SH-SY5Y (cell line): ENCODE measurements around the gene SSR2.

ENCODE experiments used
- GATA2 ChIP-seq: IDR thresholded peaks from 2 replicates; pipeline ENCODE4 v1.6.1; 2011; ENCODE audit warnings: mild to moderate bottlenecking, low read depth, low read length
- GATA3 ChIP-seq: IDR thresholded peaks from 2 replicates; pipeline ENCODE4 v1.6.1; 2011; ENCODE audit warnings: low read depth, mild to moderate bottlenecking, low read length, moderate library complexity

DNA sequence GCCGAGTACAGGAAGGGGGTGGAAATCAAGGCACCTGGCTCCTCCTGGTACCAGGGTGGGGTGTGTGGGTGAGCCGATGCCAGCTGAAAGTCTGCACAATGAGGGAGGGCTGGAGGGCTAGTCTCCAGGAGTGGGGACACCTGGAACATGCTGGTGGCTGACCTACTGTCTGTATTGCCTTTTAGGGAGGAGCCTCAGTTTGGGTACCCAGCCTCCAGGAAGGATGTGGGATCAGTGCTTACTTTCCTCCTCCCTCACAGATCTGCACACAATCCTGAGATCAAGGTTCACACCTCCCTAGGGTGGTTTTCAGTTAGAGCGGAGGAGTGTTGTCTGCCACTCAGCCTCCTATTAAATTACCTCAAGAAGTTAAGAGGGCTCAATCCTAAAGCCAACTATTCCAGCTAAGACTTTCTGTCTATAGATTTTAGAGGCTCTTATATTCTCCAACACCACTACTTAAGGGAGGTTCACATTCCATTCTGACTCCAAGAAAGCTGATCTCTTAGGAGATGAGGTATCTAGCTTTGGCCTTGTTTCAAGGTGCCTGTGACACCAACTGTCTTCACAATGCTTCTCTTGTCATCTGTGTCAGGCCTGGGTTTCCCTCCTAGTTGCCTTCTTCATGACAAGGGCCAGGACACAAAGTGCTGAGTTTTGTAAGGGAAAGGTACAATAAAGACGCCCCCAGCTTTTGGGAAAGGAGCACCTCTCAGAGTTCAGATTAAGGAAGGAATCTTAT lies 15.7 kb downstream of the SSR2 start:
- no peak for TF ChIP-seq GATA3
- TF ChIP-seq GATA2: no peak
